IMR-90 (cell line): ENCODE results near the gene CYREN. TPM values are rescaled to one million over a fixed set of nuclear protein-coding genes. Genes with fewer than 3 reads are reported as not detected.

Source experiments
- ATAC-seq: fragments of 200-7000 bp; cut with Tn5 transposase; 2 replicates; pipeline ENCODE4 v1.9.1; 2020; ENCODE audit warnings: low read depth, mild to moderate bottlenecking, moderate library complexity
- BruUV-seq: library from RNA; stranded (reverse); fragments of 400-500 nt; replicated peaks from 2 replicates; lab custom pipeline; 2021; lab: Mats Ljungman, UMichigan
- CTCF ChIA-PET: fragments of 300-600 bp; formaldehyde crosslinking; extraction: SDS; loops from one replicate; lab custom pipeline; 2021; ENCODE audit warnings: antibody characterized with exemption; lab: Yijun Ruan, JAX
- POLR2A ChIA-PET: fragments of 300-600 bp; sonication (Branson Sonifier 250); formaldehyde crosslinking; loops from one replicate; lab custom pipeline; 2022; ENCODE audit warnings: antibody characterized with exemption; ENCODE audit not compliant: unreplicated experiment; lab: Charles Lee
- DNase-seq: peaks from one replicate; pipeline ENCODE4 v3.0.0; 2013
- H2AFZ ChIP-seq: replicated peaks from 2 replicates; pipeline ENCODE3; 2013; ENCODE audit warnings: low read length, mild to moderate bottlenecking; ENCODE audit not compliant: poor library complexity
- H2AK5ac ChIP-seq: 2 replicates; pipeline ENCODE4 v1.6.1; 2013; ENCODE audit warnings: low read depth, low read length, inconsistent platforms
- H2AK9ac ChIP-seq: replicated peaks from 2 replicates; pipeline ENCODE3; 2013; ENCODE audit warnings: mild to moderate bottlenecking, low read depth, low read length, moderate library complexity; ENCODE audit not compliant: poor library complexity
- H2BK120ac ChIP-seq: 2 replicates; pipeline ENCODE4 v1.6.1; 2013; ENCODE audit warnings: low read depth, low read length, inconsistent platforms
- H2BK15ac ChIP-seq: 3 replicates; pipeline ENCODE4 v1.6.1; 2013; ENCODE audit warnings: low read depth, low read length, inconsistent platforms
- H2BK20ac ChIP-seq: 2 replicates; pipeline ENCODE4 v1.6.1; 2013; ENCODE audit warnings: low read depth, mild to moderate bottlenecking, inconsistent platforms, low read length, moderate library complexity
- H2BK5ac ChIP-seq: 2 replicates; pipeline ENCODE4 v1.6.1; 2013; ENCODE audit warnings: mild to moderate bottlenecking, low read depth, low read length, inconsistent platforms; ENCODE audit not compliant: poor library complexity, severe bottlenecking
- H3K14ac ChIP-seq: replicated peaks from 2 replicates; pipeline ENCODE4 v1.6.1; 2013; ENCODE audit warnings: low read depth, low read length, inconsistent platforms
- H3K18ac ChIP-seq: 2 replicates; pipeline ENCODE4 v1.6.1; 2013; ENCODE audit warnings: low read depth, low read length, control low read depth
- H3K23ac ChIP-seq: 2 replicates; pipeline ENCODE4 v1.6.1; 2013; ENCODE audit warnings: low read depth, low read length, inconsistent platforms
- H3K27ac ChIP-seq: 2 replicates; pipeline ENCODE4 v1.5.1; 2013; ENCODE audit warnings: mild to moderate bottlenecking, control low read depth, low read length; ENCODE audit not compliant: insufficient read depth
- H3K27me3 ChIP-seq: 2 replicates; pipeline ENCODE4 v1.6.1; 2013; ENCODE audit warnings: low read length; ENCODE audit not compliant: control insufficient read depth, insufficient read depth
- H3K36me3 ChIP-seq: 2 replicates; pipeline ENCODE4 v1.6.1; 2013; ENCODE audit warnings: low read length, mixed read lengths; ENCODE audit not compliant: control insufficient read depth, insufficient read depth
- H3K4ac ChIP-seq: 2 replicates; pipeline ENCODE4 v1.6.1; 2013; ENCODE audit warnings: low read depth, low read length, inconsistent platforms
- H3K4me1 ChIP-seq: 2 replicates; pipeline ENCODE4 v1.6.1; 2013; ENCODE audit warnings: low read length, mixed read lengths; ENCODE audit not compliant: control insufficient read depth, insufficient read depth
- H3K4me2 ChIP-seq: 2 replicates; pipeline ENCODE4 v1.6.1; 2013; ENCODE audit warnings: low read depth, mild to moderate bottlenecking, control low read depth, low read length, moderate library complexity
- H3K4me3 ChIP-seq: 2 replicates; pipeline ENCODE4 v1.5.1; 2013; ENCODE audit warnings: low read depth, mild to moderate bottlenecking, control low read depth, low read length, moderate library complexity; ENCODE audit not compliant: insufficient read depth
- H3K56ac ChIP-seq: 2 replicates; pipeline ENCODE4 v1.6.1; 2013; ENCODE audit warnings: low read length, inconsistent platforms; ENCODE audit not compliant: insufficient read depth; ENCODE audit errors: extremely low read depth
- H3K79me1 ChIP-seq, 2 experiments: 2 replicates each; pipeline ENCODE4 v1.6.1; 2013; ENCODE audit warnings: low read length in 2 of 2, inconsistent platforms in 1 of 2, low read depth in 1 of 2
- H3K9ac ChIP-seq: 2 replicates; pipeline ENCODE4 v1.6.1; 2013; ENCODE audit warnings: low read depth, low read length, control low read depth
- H3K9me1 ChIP-seq: 2 replicates; pipeline ENCODE4 v1.6.1; 2013; ENCODE audit warnings: low read length, inconsistent platforms; ENCODE audit not compliant: insufficient read depth
- H3K9me3 ChIP-seq: 2 replicates; pipeline ENCODE4 v1.6.1; 2013; ENCODE audit warnings: low read length; ENCODE audit not compliant: control insufficient read depth, insufficient read depth
- H4K20me1 ChIP-seq: 2 replicates; pipeline ENCODE4 v1.6.1; 2013; ENCODE audit warnings: low read length, inconsistent platforms; ENCODE audit not compliant: insufficient read depth
- H4K5ac ChIP-seq: 2 replicates; pipeline ENCODE4 v1.6.1; 2013; ENCODE audit warnings: mild to moderate bottlenecking, low read depth, low read length, control low read depth
- H4K8ac ChIP-seq, 2 experiments: 2 replicates each; pipeline ENCODE4 v1.6.1; 2013; ENCODE audit warnings: low read depth in 2 of 2, low read length in 2 of 2, control low read depth in 1 of 2, inconsistent platforms in 1 of 2
- H4K91ac ChIP-seq: 2 replicates; pipeline ENCODE4 v1.6.1; 2013; ENCODE audit warnings: low read depth, low read length, inconsistent platforms; ENCODE audit not compliant: insufficient read depth
- BHLHE40 ChIP-seq: fragments of 150-350 bp; IDR thresholded peaks from 2 replicates; pipeline ENCODE4 v1.6.1; 2016; ENCODE audit warnings: mild to moderate bottlenecking, low read depth, low read length
- CEBPB ChIP-seq: IDR thresholded peaks from 2 replicates; pipeline ENCODE4 v1.6.1; 2012; ENCODE audit warnings: low read depth, low read length, improper control_type of control experiment
- FOS ChIP-seq: fragments of 150-350 bp; IDR thresholded peaks from 2 replicates; pipeline ENCODE4 v1.6.1; 2016; ENCODE audit warnings: low read depth, low read length
- MXI1 ChIP-seq: IDR thresholded peaks from 2 replicates; pipeline ENCODE4 v1.6.1; 2012; ENCODE audit warnings: low read depth, mild to moderate bottlenecking, low read length, moderate library complexity, borderline replicate concordance
- NFE2L2 ChIP-seq: fragments of 150-350 bp; IDR thresholded peaks from 2 replicates; pipeline ENCODE4 v1.6.1; 2016; ENCODE audit warnings: low read depth, mild to moderate bottlenecking, low read length
- RFX5 ChIP-seq: IDR thresholded peaks from 2 replicates; pipeline ENCODE4 v1.8.0; 2012; ENCODE audit warnings: low read depth, mild to moderate bottlenecking, low read length, moderate library complexity
- SMC3 ChIP-seq: fragments of 150-350 bp; IDR thresholded peaks from 2 replicates; pipeline ENCODE4 v1.6.1; 2016; ENCODE audit warnings: low read depth, mild to moderate bottlenecking, antibody characterized with exemption, low read length, moderate library complexity
- whole genome bisulfite sequencing, 2 experiments: methylation state at CpG; one replicate each; pipeline versions ENCODE4 v1.1.5 to v1.1.7; 2013; ENCODE audit warnings: missing lambda C conversion rate in 2 of 2; ENCODE audit not compliant: insufficient read length in 1 of 2; ENCODE audit errors: extremely low coverage in 2 of 2; 5-methylcytosine and 5-hydroxymethylcytosine counted together
- dilution Hi-C: fragments of 300-500 bp; cut with HindIII; formaldehyde crosslinking; loops from one replicate; pipeline ENCODE4 v1.14.3; 2018; ENCODE audit warnings: low sequenced_read_pairs; ENCODE audit not compliant: unreplicated experiment
- in situ Hi-C: fragments of 300-500 bp; cut with MboI; formaldehyde crosslinking; loops from 3 replicates; pipeline ENCODE4 v1.14.3; 2019; ENCODE audit warnings: low sequenced_read_pairs, inconsistent platforms, mixed read lengths
- intact Hi-C: fragments of 100-400 bp; cut with micrococcal nuclease; formaldehyde crosslinking; loops from 2 replicates; pipeline ENCODE4 v1.10.0; 2022
- polyA plus RNA-seq, 3 experiments: library from polyadenylated mRNA; depleted of rRNA; stranded (reverse); fragments of >200 nt; gene quantifications; 2 replicates each; pipeline ENCODE4 v1.2.3, GENCODE V29; 2012; ENCODE audit warnings: low replicate concordance in 1 of 3
- total RNA-seq: library from RNA; depleted of rRNA; stranded (reverse); fragments of >200 nt; gene quantifications from 2 replicates; pipeline ENCODE4 v1.2.3, GENCODE V29; 2012
- TF ChIP-seq, protein P1 (sequence below): fragments of 150-350 bp; IDR thresholded peaks from 2 replicates; pipeline ENCODE4 v1.6.1; 2016; ENCODE audit warnings: low read depth, mild to moderate bottlenecking, low read length, moderate library complexity, borderline replicate concordance
- TF ChIP-seq, protein P2 (sequence below): conservative IDR thresholded peaks from 2 replicates; pipeline ENCODE4 v1.5.1; 2012; ENCODE audit warnings: mild to moderate bottlenecking, low read depth, low read length, improper control_type of control experiment

CYREN gene
- total and polyA plus RNA-seq, 2 of the 4 experiments (the other 2 are of a cell fraction), result 26.5 to 29.2 TPM

DNA sequence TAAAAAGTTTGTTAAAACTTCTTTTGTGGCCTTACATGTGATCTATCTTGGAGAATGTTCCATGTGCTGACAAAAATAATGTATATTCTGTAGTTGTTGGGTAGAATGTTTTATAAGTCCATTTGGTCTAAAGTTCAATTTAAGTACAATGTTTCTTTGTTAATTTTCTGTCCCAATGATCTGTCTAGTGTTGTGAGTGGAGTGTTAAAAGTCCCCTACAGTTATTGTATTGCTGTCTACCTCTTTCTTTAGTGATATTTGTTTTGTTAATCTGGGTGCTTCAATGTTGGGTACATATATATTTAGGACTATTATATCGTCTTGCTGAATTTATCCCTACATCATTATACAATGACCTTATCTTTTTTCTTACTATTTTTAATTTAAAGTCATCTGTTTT is 15.8 kb downstream of the CYREN start:
- DNase-seq (no peak), ATAC-seq (no peak)
- intact Hi-C loops (no loop called here), dilution Hi-C loops (no loop called here), in situ Hi-C loops (no loop called here)
- no peak overlapping the region for H2BK20ac ChIP-seq
- no CpG with 5 or more reads among the region's 1 CpG for WGBS, 2 experiments
- no peak overlapping the region for H2AFZ ChIP-seq
- H3K14ac ChIP-seq, result no peak overlapping the region
- no peak overlapping the region for H3K23ac ChIP-seq
- no peak overlapping the region for H4K5ac ChIP-seq
- no peak overlapping the region for H2AK9ac ChIP-seq
- no peak overlapping the region for H2AK5ac ChIP-seq
- no peak overlapping the region for H3K18ac ChIP-seq
- H3K27me3 ChIP-seq, result no peaks in the 10 kb centered on the region
- no peak overlapping the region for H3K4ac ChIP-seq
- no peak overlapping the region for H3K4me2 ChIP-seq
- peaks cover 0 to 12% of the 10 kb centered on the region in 2 experiments; a peak in 2 of 4 replicates for H3K79me1 ChIP-seq
- H3K56ac ChIP-seq, result no peak overlapping the region
- H2BK15ac ChIP-seq, result no peak overlapping the region
- POLR2A ChIA-PET, result no interaction called here
- no peak overlapping the region for H4K91ac ChIP-seq
- no peak overlapping the region for H2BK120ac ChIP-seq
- CTCF ChIA-PET, result no interaction called here
- no peaks in the 10 kb centered on the region for H4K20me1 ChIP-seq
- H3K36me3 ChIP-seq, result no peaks in the 10 kb centered on the region
- H2BK5ac ChIP-seq, result no peak overlapping the region
- no peak overlapping the region for H4K8ac ChIP-seq
- no TSS peak for BruUV-seq
- no peak overlapping the region for H3K4me3 ChIP-seq
- H3K9me3 ChIP-seq, result peaks cover 5% of the 10 kb centered on the region; the same call in 1 of the 2 replicates
- TF ChIP-seq SMC3, result no peak
- no peak for TF ChIP-seq BHLHE40
- TF ChIP-seq, protein P1, sequence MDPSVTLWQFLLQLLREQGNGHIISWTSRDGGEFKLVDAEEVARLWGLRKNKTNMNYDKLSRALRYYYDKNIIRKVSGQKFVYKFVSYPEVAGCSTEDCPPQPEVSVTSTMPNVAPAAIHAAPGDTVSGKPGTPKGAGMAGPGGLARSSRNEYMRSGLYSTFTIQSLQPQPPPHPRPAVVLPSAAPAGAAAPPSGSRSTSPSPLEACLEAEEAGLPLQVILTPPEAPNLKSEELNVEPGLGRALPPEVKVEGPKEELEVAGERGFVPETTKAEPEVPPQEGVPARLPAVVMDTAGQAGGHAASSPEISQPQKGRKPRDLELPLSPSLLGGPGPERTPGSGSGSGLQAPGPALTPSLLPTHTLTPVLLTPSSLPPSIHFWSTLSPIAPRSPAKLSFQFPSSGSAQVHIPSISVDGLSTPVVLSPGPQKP, result no peak
- TF ChIP-seq, protein P2, sequence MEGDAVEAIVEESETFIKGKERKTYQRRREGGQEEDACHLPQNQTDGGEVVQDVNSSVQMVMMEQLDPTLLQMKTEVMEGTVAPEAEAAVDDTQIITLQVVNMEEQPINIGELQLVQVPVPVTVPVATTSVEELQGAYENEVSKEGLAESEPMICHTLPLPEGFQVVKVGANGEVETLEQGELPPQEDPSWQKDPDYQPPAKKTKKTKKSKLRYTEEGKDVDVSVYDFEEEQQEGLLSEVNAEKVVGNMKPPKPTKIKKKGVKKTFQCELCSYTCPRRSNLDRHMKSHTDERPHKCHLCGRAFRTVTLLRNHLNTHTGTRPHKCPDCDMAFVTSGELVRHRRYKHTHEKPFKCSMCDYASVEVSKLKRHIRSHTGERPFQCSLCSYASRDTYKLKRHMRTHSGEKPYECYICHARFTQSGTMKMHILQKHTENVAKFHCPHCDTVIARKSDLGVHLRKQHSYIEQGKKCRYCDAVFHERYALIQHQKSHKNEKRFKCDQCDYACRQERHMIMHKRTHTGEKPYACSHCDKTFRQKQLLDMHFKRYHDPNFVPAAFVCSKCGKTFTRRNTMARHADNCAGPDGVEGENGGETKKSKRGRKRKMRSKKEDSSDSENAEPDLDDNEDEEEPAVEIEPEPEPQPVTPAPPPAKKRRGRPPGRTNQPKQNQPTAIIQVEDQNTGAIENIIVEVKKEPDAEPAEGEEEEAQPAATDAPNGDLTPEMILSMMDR, result no peak
- no peak for TF ChIP-seq CEBPB
- no peak for TF ChIP-seq MXI1
- TF ChIP-seq FOS, result no peak
- TF ChIP-seq NFE2L2, result no peak
- TF ChIP-seq RFX5, result no peak
- no peak overlapping the region for H3K27ac ChIP-seq
- H3K9ac ChIP-seq, result no peak overlapping the region
- peaks cover 7% of the 10 kb centered on the region for H3K4me1 ChIP-seq
- H3K9me1 ChIP-seq, result no peaks in the 10 kb centered on the region; the same call in 1 of the 2 replicates
